B cell (primary cell): ENCODE measurements around the gene FCN2. TPM values are rescaled to one million over a fixed set of nuclear protein-coding genes. Genes with fewer than 3 reads are reported as not detected.

Experiments
- ATAC-seq: fragments of 200-7000 bp; cut with Tn5 transposase; one replicate; pipeline ENCODE4 v1.10.0; 2021; ENCODE audit warnings: low read depth, mild to moderate bottlenecking, moderate number of reproducible peaks, moderate library complexity
- CTCF ChIA-PET: fragments of 350-600 bp; sonication (Branson Sonifier 250); formaldehyde crosslinking; loops from one replicate; lab custom pipeline; 2021; ENCODE audit warnings: antibody characterized with exemption, inconsistent platforms; lab: Charles Lee
- POLR2A ChIA-PET: fragments of 350-600 bp; sonication (Branson Sonifier 250); formaldehyde crosslinking; loops from one replicate; lab custom pipeline; 2021; ENCODE audit warnings: antibody characterized with exemption; lab: Charles Lee
- DNase-seq: peaks from one replicate; pipeline ENCODE4 v3.0.0; 2013
- H2AFZ ChIP-seq: 2 replicates; pipeline ENCODE4 v1.6.1; 2012; ENCODE audit warnings: mild to moderate bottlenecking, low read depth, low read length; ENCODE audit not compliant: insufficient read depth, poor library complexity, severe bottlenecking
- H3K27ac ChIP-seq, 2 donors: 1 replicate in 1 of 2; 2 replicates in 1 of 2; pipeline ENCODE4 v1.5.1; 2012 to 2013; ENCODE audit warnings: low read length in 2 of 2, mild to moderate bottlenecking in 2 of 2, moderate library complexity in 1 of 2
- H3K27me3 ChIP-seq, 4 experiments: fragments of 200-600 bp in 1 of 4; sonication (generic) in 1 of 4; replicated peaks in 1 of 4; 1 replicate in 2 of 4; 2 replicates in 2 of 4; pipeline versions ENCODE4 v1.6.1 to v1.7.0; 2013 to 2016; ENCODE audit warnings: low read length in 3 of 4, mild to moderate bottlenecking in 2 of 4, mixed read lengths in 1 of 4, moderate library complexity in 1 of 4; ENCODE audit not compliant: insufficient read depth in 4 of 4, control insufficient read depth in 3 of 4; ENCODE audit errors: control extremely low read depth in 1 of 4
- H3K36me3 ChIP-seq, 2 experiments: replicated peaks in 1 of 2; 1 replicate in 1 of 2; 2 replicates in 1 of 2; pipeline versions ENCODE4 v1.6.1 to v1.7.1; 2013; ENCODE audit warnings: low read length in 1 of 2; ENCODE audit not compliant: insufficient read depth in 2 of 2, control insufficient read depth in 1 of 2; ENCODE audit errors: control extremely low read depth in 1 of 2, extremely low read depth in 1 of 2
- H3K4me1 ChIP-seq, 2 donors: fragments of 200-600 bp in 1 of 2; sonication (generic) in 1 of 2; 1 replicate in 1 of 2; 2 replicates in 1 of 2; pipeline versions ENCODE4 v1.5.1 to v1.6.1; 2013 to 2017; ENCODE audit warnings: low read length in 2 of 2; ENCODE audit not compliant: control insufficient read depth in 2 of 2, insufficient read depth in 2 of 2
- H3K4me2 ChIP-seq: replicated peaks from 2 replicates; pipeline ENCODE3; 2012; ENCODE audit warnings: mild to moderate bottlenecking, low read depth, low read length; ENCODE audit not compliant: poor library complexity, severe bottlenecking
- H3K4me3 ChIP-seq, 5 experiments: fragments of 200-600 bp in 1 of 5; sonication (generic) in 1 of 5; 1 replicate in 3 of 5; 2 replicates in 2 of 5; pipeline versions ENCODE4 v1.5.1 to v1.7.0; 2011 to 2016; ENCODE audit warnings: low read length in 4 of 5, mild to moderate bottlenecking in 4 of 5, low read depth in 2 of 5, control low read depth in 1 of 5, moderate library complexity in 1 of 5; ENCODE audit not compliant: insufficient read depth in 1 of 5; ENCODE audit errors: control extremely low read depth in 1 of 5, extremely low read depth in 1 of 5
- H3K79me2 ChIP-seq: fragments of 200-600 bp; sonication (generic); one replicate; pipeline ENCODE4 v1.6.0; 2016; ENCODE audit warnings: low read length; ENCODE audit not compliant: control insufficient read depth, insufficient read depth
- H3K9ac ChIP-seq: fragments of 200-600 bp; sonication (generic); 2 replicates; pipeline ENCODE4 v1.6.1; 2017; ENCODE audit warnings: mild to moderate bottlenecking, low read length, moderate library complexity
- H3K9me3 ChIP-seq, 3 donors: one replicate each; pipeline versions ENCODE4 v1.6.1 to v1.7.1; 2013; ENCODE audit warnings: low read length in 2 of 3; ENCODE audit not compliant: control insufficient read depth in 2 of 3, insufficient read depth in 1 of 3; ENCODE audit errors: control extremely low read depth in 1 of 3
- H4K20me1 ChIP-seq: 2 replicates; pipeline ENCODE4 v1.6.0; 2012; ENCODE audit warnings: mild to moderate bottlenecking, low read length; ENCODE audit not compliant: insufficient read depth, control insufficient read depth, poor library complexity, severe bottlenecking
- H3K27ac Mint-ChIP-seq: one replicate; pipeline ENCODE4 v1.8.0; 2021; ENCODE audit warnings: mixed read lengths
- H3K27me3 Mint-ChIP-seq: one replicate; pipeline ENCODE4 v1.8.0; 2021; ENCODE audit warnings: mixed read lengths
- H3K4me1 Mint-ChIP-seq: one replicate; pipeline ENCODE4 v1.8.0; 2021; ENCODE audit warnings: mixed read lengths
- H3K4me3 Mint-ChIP-seq: one replicate; pipeline ENCODE4 v1.8.0; 2021; ENCODE audit warnings: mixed read lengths
- H3K9me3 Mint-ChIP-seq: one replicate; pipeline ENCODE4 v1.8.0; 2022; ENCODE audit warnings: mixed read lengths; ENCODE audit not compliant: insufficient read depth
- EZH2 ChIP-seq: IDR thresholded peaks from 2 replicates; pipeline ENCODE4 v1.6.1; 2012; ENCODE audit warnings: borderline replicate concordance, low read depth, mild to moderate bottlenecking, moderate library complexity, low read length; ENCODE audit not compliant: insufficient read depth, poor library complexity, severe bottlenecking
- WGBS: methylation state at CpG from one replicate; pipeline ENCODE4 v1.1.5; 2013; ENCODE audit warnings: missing lambda C conversion rate; ENCODE audit not compliant: insufficient coverage; 5-methylcytosine and 5-hydroxymethylcytosine counted together
- intact Hi-C: fragments of 100-400 bp; cut with micrococcal nuclease; formaldehyde crosslinking; loops from one replicate; pipeline ENCODE4 v1.10.0; 2022
- polyA plus RNA-seq: library from polyadenylated mRNA; depleted of rRNA; stranded (reverse); fragments of >200 nt; gene quantifications from 2 replicates; pipeline ENCODE4 v1.2.3, GENCODE V29; 2012
- total RNA-seq, 2 donors: library from RNA; stranded (reverse); fragments of 120-200 nt in 1 of 2; gene quantifications; 1 replicate in 1 of 2; 2 replicates in 1 of 2; pipeline versions ENCODE4 v1.2.3 to v1.2.4, GENCODE V29; 2013 to 2022
- TF ChIP-seq, protein P1 (sequence below): fragments of 200-600 bp; IDR thresholded peaks from one replicate; pipeline ENCODE4 v1.8.0; 2022; ENCODE audit warnings: antibody characterized with exemption, mild to moderate bottlenecking

FCN2 gene
- total and polyA plus RNA-seq, 2 donors (not counting 1 experiment from before 2014, with no cell fraction given) = not detected

DNA sequence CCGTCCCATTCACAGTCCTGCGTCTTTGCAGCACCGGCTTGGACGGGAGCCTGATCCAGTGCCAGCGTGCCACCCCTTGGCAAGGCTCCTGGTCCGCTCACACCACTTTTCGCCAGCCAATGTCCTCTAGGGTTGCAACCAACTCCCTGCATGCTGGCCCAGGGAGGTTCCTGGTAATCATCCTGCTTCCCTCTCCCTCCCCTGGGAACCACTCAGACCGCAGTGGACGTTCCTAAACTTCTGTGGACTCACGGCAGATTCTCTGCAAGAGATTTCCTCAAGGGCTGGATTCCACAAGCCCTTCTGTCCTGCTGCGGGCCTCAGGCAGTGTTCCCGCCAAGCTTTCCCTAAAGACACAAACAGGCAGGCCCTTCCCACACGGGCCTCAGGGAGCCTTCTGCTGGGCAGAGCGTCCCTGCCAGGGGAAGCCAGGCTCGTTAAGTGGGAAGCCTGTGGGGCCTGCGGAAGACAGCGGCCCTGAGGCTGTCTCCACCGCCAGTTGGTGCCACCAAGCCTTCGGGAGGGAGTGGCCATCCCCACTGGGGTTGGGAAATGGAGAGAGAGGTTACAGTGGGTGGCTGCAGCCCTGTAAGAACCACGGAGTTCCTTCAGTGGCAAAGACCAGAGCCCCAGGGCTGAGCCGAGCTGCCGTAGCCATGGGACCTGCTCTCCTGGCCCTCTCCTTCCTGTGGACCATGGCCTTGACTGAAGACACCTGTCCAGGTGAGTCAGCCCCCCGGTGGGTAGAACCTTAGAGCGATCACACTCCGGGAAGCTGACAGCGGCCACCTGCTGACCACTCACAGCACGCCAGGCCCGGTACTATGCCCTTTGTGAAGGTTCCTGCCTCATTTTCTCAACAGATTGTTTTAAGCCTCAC lies 16.4 kb upstream of the FCN2 start:
- H3K4me1 ChIP-seq = peaks cover 5 to 12% of the 10 kb centered on the region in 2 donors
- peaks cover 10% of the 10 kb centered on the region for H3K27me3 Mint-ChIP-seq
- peaks cover 2% of the 10 kb centered on the region for H3K9me3 Mint-ChIP-seq
- ATAC-seq (no peak), DNase-seq (no peak)
- no peak overlapping the region for H3K4me3 Mint-ChIP-seq
- H3K79me2 ChIP-seq = no peaks in the 10 kb centered on the region
- H3K36me3 ChIP-seq = no peaks in the 10 kb centered on the region
- H3K27ac ChIP-seq = no peak overlapping the region
- H3K4me3 ChIP-seq = no peak overlapping the region
- H4K20me1 ChIP-seq = no peaks in the 10 kb centered on the region
- no peak overlapping the region for H3K27ac Mint-ChIP-seq
- H3K9ac ChIP-seq = no peak overlapping the region
- POLR2A ChIA-PET = no interaction called here
- H3K27me3 ChIP-seq = no peaks in the 10 kb centered on the region
- WGBS = 96% methylated on average over 26 of the region's 28 CpGs
- H3K4me1 Mint-ChIP-seq = peaks cover 10% of the 10 kb centered on the region
- no peak overlapping the region for H3K4me2 ChIP-seq
- peaks cover 0 to 30% (median 0%) of the 10 kb centered on the region in 3 donors for H3K9me3 ChIP-seq
- TF ChIP-seq, protein P1, sequence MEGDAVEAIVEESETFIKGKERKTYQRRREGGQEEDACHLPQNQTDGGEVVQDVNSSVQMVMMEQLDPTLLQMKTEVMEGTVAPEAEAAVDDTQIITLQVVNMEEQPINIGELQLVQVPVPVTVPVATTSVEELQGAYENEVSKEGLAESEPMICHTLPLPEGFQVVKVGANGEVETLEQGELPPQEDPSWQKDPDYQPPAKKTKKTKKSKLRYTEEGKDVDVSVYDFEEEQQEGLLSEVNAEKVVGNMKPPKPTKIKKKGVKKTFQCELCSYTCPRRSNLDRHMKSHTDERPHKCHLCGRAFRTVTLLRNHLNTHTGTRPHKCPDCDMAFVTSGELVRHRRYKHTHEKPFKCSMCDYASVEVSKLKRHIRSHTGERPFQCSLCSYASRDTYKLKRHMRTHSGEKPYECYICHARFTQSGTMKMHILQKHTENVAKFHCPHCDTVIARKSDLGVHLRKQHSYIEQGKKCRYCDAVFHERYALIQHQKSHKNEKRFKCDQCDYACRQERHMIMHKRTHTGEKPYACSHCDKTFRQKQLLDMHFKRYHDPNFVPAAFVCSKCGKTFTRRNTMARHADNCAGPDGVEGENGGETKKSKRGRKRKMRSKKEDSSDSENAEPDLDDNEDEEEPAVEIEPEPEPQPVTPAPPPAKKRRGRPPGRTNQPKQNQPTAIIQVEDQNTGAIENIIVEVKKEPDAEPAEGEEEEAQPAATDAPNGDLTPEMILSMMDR = no peak
- no peak for TF ChIP-seq EZH2
- intact Hi-C loops = no loop called here
- no peak overlapping the region for H2AFZ ChIP-seq
- CTCF ChIA-PET = no interaction called here

DNA sequence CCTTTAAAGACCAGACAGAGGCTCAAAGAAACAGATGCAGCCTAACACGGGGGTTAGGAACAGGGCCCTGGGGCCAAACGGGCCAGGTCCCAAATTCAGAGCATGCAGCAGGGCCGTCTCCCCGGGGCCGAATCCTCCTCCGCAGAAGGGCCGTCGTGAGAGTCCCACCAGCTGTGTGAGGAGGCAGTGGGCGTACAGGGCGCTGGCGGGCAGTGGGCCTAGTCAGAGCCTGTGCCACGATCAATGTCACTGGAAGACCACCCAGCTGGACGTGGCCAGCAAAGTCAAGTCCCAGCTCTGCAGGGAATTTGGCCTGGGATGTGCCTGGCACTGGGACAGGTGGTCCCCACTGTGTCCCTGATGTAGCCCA lies 15.8 kb upstream of the FCN2 start:
- no peaks in the 10 kb centered on the region for H3K36me3 ChIP-seq
- ChIA-PET POLR2A (no interaction called here), CTCF (no interaction called here)
- peaks cover 15% of the 10 kb centered on the region for H3K4me1 Mint-ChIP-seq
- no peaks in the 10 kb centered on the region for H3K79me2 ChIP-seq
- no peak for DNase-seq
- H2AFZ ChIP-seq = no peak overlapping the region
- H3K9me3 ChIP-seq = peaks cover 0 to 36% (median 0%) of the 10 kb centered on the region in 3 donors
- no peak for ATAC-seq
- no peak overlapping the region for H3K27ac Mint-ChIP-seq
- H3K4me1 ChIP-seq = peaks cover 7 to 18% of the 10 kb centered on the region in 2 donors
- H3K9me3 Mint-ChIP-seq = peaks cover 2% of the 10 kb centered on the region
- H3K4me3 Mint-ChIP-seq = no peak overlapping the region
- 85% methylated on average over 13 of the region's 13 CpGs for WGBS
- H3K27me3 ChIP-seq = no peaks in the 10 kb centered on the region
- no peak overlapping the region for H3K27ac ChIP-seq
- H4K20me1 ChIP-seq = no peaks in the 10 kb centered on the region
- no peak overlapping the region for H3K4me2 ChIP-seq
- no peak overlapping the region for H3K9ac ChIP-seq
- H3K27me3 Mint-ChIP-seq = peaks cover 10% of the 10 kb centered on the region
- TF ChIP-seq EZH2 = no peak
- TF ChIP-seq, protein P1 = no peak
- no peak overlapping the region for H3K4me3 ChIP-seq
- intact Hi-C loops = no loop called here
